ENCODE measurements around the gene TTLL13.
"Not testable (repeated sequence)": the region's sequence is repeated elsewhere in the genome, so short reads cannot be mapped to it uniquely, and the experiment has no call there.

The TTLL13 gene

GRCh38 chr15:90240856-90241255, 8.5 kb upstream of the TTLL13 start:
- no peak for DNase-seq

DNA sequence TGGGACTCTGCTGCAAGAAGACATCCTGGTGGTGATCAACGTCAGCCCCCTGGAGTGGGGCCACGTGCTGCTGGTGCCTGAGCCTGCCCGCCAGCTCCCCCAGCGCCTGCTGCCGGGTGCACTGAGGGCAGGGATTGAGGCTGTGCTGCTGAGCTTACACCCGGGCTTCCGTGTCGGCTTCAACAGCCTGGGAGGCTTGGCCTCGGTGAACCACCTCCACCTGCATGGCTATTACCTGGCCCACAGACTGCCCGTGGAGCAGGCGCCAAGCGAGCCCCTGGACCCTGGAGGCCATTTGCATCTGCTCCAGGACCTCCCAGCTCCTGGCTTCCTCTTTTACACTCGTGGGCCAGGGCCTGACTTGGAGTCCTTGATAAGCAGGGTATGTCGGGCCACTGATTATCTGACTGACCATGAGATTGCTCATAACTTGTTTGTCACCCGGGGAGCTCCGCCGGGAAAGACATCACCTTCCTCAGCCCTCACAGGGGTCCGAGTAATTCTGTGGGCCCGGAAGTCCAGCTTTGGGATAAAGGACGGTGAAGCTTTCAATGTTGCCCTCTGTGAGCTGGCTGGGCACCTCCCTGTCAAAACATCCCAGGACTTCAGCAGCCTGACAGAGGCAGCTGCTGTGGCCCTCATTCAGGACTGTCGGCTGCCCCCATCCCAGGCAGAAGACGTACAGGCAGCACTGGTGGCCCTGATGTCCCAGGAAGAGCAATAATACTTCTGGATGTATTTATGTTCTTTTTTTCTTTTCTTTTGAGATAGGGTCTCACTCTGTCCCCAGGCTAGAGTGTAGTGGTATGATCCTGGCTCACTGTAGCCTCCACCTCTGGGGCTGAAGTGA, 7.8 kb upstream of the TTLL13 start:
- no peak for DNase-seq

- no peak for DNase-seq
Observed at GRCh38 chr15:90243943-90244639, 5.3 kb upstream of the TTLL13 start.

- no peak for DNase-seq
Observed at GRCh38 chr15:90248789-90249202, 560 bp upstream of the TTLL13 start.

DNA sequence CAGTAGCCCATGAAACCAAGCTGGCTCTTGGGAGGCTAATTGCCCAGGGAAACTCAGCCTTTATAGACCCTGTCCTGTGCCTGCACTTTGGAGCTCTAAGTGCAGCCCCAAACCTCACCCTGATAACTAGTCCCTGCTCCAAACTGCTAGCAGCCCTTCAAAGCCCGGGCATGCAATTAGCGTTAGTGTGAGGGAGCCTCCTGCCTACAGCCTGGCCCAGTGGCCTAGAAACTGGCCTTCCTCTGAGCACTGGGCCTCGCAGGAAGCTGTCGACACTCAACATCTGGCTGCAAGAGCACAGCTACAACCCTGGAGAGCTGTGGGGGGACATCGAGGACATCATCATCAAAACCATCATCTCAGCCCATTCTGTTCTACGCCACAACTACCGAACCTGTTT, 8.4 kb downstream of the TTLL13 start:
- DNase-seq = no peak

DNA sequence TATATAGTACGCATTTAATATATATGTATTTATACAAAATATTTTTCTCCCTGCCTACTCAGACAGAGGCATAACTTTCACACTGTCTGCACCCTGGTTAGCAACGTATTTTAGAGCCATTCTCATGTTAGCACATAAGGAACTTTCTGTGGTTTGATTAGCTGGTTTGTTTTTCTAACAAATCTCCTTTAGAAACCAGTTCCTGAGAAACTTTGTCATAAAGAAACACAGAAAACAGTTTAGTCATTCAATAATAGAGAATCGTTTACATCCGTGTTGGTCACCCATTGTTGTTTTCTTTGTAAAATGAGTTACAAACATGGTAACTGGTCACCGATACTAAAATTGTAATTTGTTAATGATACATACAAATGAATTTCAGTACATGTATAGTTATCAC, 10.2 kb downstream of the TTLL13 start:
- no peak for DNase-seq

GRCh38 chr15:90260731-90261130, 11.4 kb downstream of the TTLL13 start:
- not testable (repeated sequence) for DNase-seq

GRCh38 chr15:90261811-90262210, 12.5 kb downstream of the TTLL13 start:
- DNase-seq = no peak

- DNase-seq = no peak
Observed at GRCh38 chr15:90262426-90262825, 13.1 kb downstream of the TTLL13 start.

- no peak for DNase-seq
Observed at GRCh38 chr15:90264671-90265070, 15.3 kb downstream of the TTLL13 start.

DNA sequence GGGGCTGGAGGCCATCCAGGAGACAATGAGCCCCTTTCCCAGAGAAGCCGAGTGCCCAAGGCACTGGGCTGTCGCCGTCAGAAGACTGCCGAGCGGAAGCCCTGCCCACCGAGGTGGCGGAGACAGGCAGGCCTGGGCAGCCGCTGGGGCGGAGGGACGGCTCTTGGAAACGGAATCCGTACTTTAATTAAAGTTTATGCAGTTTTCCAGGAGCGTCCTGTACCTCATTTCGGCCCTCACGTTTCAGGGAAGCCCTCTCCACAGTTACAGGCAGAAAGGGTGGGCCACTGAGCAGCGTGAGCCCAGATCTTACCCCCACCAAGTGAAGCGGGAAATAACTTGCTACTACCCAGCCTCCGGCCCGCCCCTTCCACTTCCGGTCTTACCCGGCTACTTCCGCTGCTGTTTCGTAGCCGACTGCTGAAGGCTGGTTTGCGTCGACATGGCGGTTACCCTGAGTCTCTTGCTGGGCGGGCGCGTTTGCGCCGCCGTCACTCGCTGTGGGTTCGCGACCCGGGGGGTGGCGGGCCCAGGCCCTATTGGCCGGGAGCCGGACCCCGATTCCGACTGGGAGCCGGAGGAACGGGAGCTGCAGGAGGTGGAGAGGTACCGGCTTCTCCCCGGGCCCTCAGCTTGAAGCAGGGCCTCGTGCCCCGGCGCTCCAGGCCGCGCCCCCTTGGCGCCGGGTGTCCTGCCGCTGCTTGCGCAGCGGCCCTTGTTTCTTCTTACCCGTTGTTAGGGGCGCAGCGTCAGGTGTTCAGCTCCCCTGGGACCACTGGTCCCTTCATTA, 16.1 kb downstream of the TTLL13 start, which contains the start of gene NGRN:
NGRN (plus strand) TSS at position 402 of the 790 bp plus-strand sequence; CDS start at position 443, 41 bp downstream.
- DNase-seq = peak; percentile 98

DNA sequence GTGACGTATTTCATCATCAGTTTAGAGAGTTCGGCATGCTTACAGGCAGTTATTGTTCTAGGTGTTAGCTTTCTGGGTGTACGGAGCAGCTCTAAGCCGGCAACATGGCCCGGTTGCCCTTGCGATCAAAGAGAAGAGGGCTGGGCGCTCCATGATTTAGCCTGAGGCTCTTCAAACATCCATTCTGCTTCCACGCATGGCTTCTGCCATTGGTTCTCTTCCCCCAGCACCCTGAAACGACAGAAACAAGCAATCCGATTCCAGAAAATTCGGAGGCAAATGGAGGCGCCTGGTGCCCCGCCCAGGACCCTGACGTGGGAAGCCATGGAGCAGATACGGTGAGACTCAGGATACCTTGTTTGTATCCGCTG, 16.7 kb downstream of the TTLL13 start:
- no peak for DNase-seq

DNA sequence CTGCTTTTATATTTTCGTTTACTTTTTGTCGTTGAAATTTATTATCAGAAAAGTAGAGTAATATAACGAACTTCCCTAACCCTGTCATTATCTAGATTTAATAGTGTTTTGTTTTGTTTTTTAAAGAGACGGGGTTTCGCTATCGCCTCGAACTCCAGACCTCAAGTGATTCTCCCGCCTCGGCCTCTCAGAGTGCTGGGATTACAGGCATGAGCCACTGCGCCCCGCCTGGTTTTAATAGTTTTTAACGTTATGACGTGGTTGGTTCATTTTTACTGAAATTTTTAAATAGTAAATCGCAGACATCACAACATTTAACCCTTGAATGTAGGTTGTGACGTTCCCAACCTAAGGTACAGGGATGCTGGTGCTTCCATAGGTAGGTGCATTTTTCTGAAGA, 17.1 kb downstream of the TTLL13 start:
- no peak for DNase-seq

DNA sequence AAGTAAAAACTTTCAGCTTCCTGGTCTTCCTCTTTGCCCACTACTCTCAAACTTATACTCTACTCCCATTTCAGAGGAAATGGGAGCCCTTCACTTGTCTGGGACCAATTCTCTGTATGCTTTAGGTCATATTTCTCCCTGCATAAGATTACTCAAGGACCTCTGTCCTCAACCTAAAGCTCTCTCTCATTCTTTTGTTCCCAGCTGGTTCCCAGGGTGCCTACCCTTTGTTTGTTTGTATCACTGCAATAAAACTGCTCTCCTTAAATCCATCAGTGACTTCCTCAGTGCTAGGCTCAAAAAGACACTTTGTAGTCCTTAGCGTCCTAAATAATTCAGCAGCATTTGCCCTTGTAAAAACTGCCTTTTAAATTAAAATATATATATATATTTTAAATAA, 19.1 kb downstream of the TTLL13 start:
- DNase-seq = no peak

GRCh38 chr15:90270502-90271150, 21.3 kb downstream of the TTLL13 start:
- no peak for DNase-seq

- no peak for DNase-seq
Observed at GRCh38 chr15:90271459-90272166, 22.3 kb downstream of the TTLL13 start.

DNA sequence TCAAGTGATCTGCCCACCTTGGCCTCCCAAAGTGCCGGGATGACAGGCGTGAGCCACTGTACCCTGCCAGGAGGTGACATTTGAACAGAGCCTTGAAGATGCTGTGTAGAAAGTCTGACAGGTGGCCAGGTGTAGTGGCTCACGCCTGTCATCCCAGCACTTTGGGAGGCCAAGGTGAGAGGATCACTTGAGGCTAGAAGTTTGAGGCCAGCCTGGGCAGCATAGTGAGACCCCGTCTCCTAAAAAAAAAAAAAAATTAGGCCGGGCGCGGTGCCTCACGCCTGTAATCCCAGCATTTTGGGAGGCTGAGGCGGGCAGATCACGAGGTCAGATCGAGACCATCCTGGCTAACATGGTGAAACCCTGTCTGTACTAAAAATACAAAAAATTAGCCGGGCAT, 29.1 kb downstream of the TTLL13 start:
- not testable (repeated sequence) for DNase-seq

DNA sequence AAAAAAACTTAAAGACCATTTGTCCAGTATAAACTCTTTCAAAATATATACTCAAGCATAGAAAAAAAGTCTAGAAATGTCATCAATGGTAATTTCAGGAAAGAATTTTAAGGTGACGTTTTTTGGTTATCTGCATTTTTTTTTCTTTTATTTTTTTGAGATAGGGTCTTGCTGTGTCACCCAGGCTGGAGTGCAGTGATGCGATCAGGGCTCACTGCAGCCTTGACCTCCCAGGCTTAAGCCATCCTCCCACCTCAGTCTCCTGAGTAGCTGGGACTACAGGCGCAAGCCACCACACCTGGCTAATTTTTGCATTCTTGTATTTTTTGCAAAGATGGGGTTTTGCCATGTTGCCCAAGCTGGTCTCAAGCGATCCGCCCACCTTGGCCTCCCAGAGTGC, 31.4 kb downstream of the TTLL13 start:
- not testable (repeated sequence) for DNase-seq

GRCh38 chr15:90281637-90282036, 32.3 kb downstream of the TTLL13 start:
- DNase-seq = not testable (repeated sequence)

- peak; percentile 39 for DNase-seq
Observed at GRCh38 chr15:90286678-90287077, 37.3 kb downstream of the TTLL13 start.

DNA sequence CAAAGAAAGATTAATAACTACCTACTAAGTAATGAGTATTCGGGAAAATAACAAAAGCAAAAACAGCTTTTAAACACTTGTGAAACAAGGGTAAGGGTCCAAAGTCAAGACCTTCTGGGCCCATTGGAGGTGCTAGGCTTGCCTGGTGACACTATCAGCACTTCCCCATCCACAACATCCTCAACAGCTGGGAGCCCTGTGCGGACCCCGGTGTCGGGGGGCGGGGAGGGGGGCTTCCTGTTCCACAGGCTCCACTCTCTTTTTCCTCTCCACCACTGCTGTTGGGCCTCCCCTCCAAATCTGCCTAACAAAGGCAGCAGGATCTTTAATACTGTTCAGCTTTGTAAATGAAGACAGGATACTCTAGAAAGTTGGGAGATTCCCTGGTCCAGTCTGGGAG, 37.7 kb downstream of the TTLL13 start:
- DNase-seq = no peak

DNA sequence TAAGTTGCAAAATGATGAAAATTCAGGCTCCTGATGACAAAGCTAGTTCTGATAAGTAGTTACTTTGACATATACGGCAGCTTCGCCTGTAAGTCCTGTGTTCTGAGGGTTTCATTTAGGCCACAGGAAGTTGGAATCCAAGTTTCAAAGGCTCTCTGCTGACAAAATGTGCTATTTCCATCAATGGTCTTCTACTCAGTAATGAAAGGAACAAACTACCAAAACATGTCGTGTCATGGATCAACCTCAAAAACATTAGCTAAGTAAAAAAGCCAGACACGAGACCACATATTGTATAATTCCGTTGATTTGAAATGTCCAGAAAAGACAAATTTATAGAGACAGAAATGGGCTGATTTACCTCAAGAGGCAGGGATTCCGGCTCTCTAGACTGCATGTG, 38.6 kb downstream of the TTLL13 start:
- no peak for DNase-seq
